Measurements from ENCODE around the gene DNAI2. TPM values are rescaled to one million over a fixed set of nuclear protein-coding genes. Genes with fewer than 3 reads are reported as not detected.

Gene DNAI2
- polyA plus RNA-seq, 1 of the 3 experiments (the other 2 are of a cell fraction): not detected

DNA sequence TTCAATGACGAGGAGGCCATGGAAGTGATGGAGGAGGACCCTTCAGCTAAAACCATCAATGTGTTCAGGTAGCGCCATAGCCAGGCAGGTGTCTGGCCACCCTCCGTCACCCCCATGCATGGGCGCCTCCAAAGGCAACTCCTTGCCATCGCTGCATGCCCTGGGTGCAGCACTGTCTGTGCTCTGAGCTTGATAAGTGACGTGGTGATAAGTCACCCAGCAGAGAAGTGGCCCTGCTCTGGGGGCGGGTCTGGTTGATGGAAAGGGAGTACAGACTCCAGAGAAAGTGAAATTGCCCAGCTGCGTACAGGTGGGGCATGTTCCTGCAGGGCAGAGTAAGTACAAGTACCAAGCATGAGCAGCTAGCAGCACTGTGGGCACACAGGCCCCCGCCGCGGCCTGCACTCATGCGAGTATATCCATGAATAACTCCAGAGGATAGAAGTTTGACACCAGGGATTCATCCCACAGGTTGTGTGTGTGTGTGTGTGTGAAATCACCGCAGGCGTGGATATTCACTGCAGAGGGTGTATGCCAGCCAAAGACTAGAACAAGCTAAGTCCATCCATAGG is 13.1 kb downstream of the DNAI2 start (continued):
- TF ChIP-seq, protein P1, sequence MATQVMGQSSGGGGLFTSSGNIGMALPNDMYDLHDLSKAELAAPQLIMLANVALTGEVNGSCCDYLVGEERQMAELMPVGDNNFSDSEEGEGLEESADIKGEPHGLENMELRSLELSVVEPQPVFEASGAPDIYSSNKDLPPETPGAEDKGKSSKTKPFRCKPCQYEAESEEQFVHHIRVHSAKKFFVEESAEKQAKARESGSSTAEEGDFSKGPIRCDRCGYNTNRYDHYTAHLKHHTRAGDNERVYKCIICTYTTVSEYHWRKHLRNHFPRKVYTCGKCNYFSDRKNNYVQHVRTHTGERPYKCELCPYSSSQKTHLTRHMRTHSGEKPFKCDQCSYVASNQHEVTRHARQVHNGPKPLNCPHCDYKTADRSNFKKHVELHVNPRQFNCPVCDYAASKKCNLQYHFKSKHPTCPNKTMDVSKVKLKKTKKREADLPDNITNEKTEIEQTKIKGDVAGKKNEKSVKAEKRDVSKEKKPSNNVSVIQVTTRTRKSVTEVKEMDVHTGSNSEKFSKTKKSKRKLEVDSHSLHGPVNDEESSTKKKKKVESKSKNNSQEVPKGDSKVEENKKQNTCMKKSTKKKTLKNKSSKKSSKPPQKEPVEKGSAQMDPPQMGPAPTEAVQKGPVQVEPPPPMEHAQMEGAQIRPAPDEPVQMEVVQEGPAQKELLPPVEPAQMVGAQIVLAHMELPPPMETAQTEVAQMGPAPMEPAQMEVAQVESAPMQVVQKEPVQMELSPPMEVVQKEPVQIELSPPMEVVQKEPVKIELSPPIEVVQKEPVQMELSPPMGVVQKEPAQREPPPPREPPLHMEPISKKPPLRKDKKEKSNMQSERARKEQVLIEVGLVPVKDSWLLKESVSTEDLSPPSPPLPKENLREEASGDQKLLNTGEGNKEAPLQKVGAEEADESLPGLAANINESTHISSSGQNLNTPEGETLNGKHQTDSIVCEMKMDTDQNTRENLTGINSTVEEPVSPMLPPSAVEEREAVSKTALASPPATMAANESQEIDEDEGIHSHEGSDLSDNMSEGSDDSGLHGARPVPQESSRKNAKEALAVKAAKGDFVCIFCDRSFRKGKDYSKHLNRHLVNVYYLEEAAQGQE (IDR thresholded peaks at IDR 0.05; ENCODE audit: low read depth, low read length): no peak
- TF ChIP-seq EZH2phosphoT487 (IDR thresholded peaks at IDR 0.05; ENCODE audit: borderline replicate concordance, low read depth) (no peak), POLR2AphosphoS5 (IDR thresholded peaks at IDR 0.05; ENCODE audit: low read depth, low read length) (no peak)
- TF ChIP-seq, protein P2, sequence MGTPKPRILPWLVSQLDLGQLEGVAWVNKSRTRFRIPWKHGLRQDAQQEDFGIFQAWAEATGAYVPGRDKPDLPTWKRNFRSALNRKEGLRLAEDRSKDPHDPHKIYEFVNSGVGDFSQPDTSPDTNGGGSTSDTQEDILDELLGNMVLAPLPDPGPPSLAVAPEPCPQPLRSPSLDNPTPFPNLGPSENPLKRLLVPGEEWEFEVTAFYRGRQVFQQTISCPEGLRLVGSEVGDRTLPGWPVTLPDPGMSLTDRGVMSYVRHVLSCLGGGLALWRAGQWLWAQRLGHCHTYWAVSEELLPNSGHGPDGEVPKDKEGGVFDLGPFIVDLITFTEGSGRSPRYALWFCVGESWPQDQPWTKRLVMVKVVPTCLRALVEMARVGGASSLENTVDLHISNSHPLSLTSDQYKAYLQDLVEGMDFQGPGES (IDR thresholded peaks at IDR 0.05; ENCODE audit: low read depth, low read length): no peak

DNA sequence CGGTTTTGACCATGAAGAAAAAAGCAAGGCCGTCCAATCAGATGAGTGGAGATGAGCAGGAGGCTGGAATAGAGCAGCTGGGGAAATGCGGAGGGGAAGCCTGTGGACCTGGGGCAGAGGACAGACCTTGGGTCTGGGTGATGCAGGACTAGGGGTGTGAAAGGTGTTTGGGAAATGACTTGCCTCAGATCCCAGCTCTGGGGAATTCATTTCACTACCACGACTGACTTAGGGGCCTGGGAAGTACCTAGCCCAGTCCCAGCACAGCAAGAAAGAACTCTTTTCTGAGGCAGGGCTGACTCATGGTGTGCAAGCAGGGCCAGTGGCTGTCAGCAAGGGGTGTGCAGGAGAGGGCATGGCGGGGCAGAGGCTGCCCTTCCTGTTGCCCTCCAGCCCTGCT is 14.8 kb downstream of the DNAI2 start:
- Histone ChIP-seq H3K9ac (no peak overlapping the region), H3F3A (replicated peaks; ENCODE audit: insufficient read depth) (no peaks in the 10 kb centered on the region), H3K27me3 (ENCODE audit: insufficient read depth) (no peaks in the 10 kb centered on the region), H2AFZ (ENCODE audit: low read depth) (no peak overlapping the region), H3K4me2 (no peak overlapping the region), H3K36me3 (replicated peaks in 1 of 2; ENCODE audit: control insufficient read depth in 1 of 2, insufficient read depth in 2 of 2, low read length in 1 of 2) (no peaks in the 10 kb centered on the region), H3K9me2 (no peaks in the 10 kb centered on the region), H4K20me1 (ENCODE audit: insufficient read depth) (no peaks in the 10 kb centered on the region), H3K27ac (ENCODE audit: low read depth in 2 of 2, low read length in 1 of 2) (no peak overlapping the region), H3K9me3 (no peaks in the 10 kb centered on the region), H3K79me2 (ENCODE audit: insufficient read depth) (no peaks in the 10 kb centered on the region), H3K4me3 (ENCODE audit: low read depth in 2 of 2, low read length in 1 of 2) (no peak overlapping the region), H3K4me1 (ENCODE audit: control insufficient read depth in 1 of 2, insufficient read depth in 2 of 2, low read depth in 1 of 2, low read length in 1 of 2) (no peaks in the 10 kb centered on the region)
- WGBS (ENCODE audit: low lambda C conversion rate): 39% methylated on average over 5 of the region's 5 CpGs
- TF ChIP-seq EZH2phosphoT487 (IDR thresholded peaks at IDR 0.05; ENCODE audit: borderline replicate concordance, low read depth) (no peak), SIN3A (IDR thresholded peaks at IDR 0.05; ENCODE audit: borderline replicate concordance, low read depth, low read length) (no peak)
- CTCF ChIA-PET: interaction anchor here (0.7 to 9.6 kb wide), 3 partner anchors 9 to 421 kb away, joined by 3 to 93 read pairs (median 4); no protein-coding TSS in a partner anchor
- POLR2A ChIA-PET: no interaction called here
- no peak for DNase-seq

DNA sequence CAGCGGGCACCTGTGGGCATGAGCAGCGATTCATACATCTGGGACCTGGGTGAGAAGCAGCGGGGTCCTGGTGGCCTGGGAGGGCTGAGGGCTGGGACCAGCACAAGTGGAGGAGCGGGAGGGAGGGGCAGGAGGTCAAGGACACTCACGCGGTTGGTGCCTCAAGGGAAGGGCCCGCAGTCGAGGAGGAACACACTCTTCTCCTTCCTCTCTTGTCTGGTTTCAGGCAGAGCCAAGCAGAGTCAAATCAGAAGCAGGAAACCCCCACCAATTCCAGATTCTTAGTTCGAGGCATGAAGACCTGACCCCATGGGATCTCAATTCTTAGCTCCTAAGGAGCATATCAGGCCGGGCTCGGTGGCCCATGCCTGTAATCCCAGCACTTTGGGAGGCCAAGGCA is 15.7 kb downstream of the DNAI2 start:
- no peak overlapping the region for H2AFZ ChIP-seq (ENCODE audit: low read depth)
- no peak overlapping the region for H3K9ac ChIP-seq
- H3K4me3 ChIP-seq (ENCODE audit: low read depth in 2 of 2, low read length in 1 of 2): no peak overlapping the region
- ChIA-PET POLR2A (no interaction called here), CTCF (interaction anchor here (0.8 to 9.6 kb wide), 3 partner anchors 8 to 202 kb away, joined by 3 to 93 read pairs (median 4); no protein-coding TSS in a partner anchor)
- 61% methylated on average over 10 of the region's 11 CpGs for WGBS (ENCODE audit: low lambda C conversion rate)
- no peak for DNase-seq
- H3K9me3 ChIP-seq: no peaks in the 10 kb centered on the region
- no peak overlapping the region for H3K4me2 ChIP-seq
- H3K36me3 ChIP-seq (replicated peaks in 1 of 2; ENCODE audit: control insufficient read depth in 1 of 2, insufficient read depth in 2 of 2, low read length in 1 of 2): no peaks in the 10 kb centered on the region
- H3F3A ChIP-seq (replicated peaks; ENCODE audit: insufficient read depth): no peaks in the 10 kb centered on the region
- TF ChIP-seq, protein P3, sequence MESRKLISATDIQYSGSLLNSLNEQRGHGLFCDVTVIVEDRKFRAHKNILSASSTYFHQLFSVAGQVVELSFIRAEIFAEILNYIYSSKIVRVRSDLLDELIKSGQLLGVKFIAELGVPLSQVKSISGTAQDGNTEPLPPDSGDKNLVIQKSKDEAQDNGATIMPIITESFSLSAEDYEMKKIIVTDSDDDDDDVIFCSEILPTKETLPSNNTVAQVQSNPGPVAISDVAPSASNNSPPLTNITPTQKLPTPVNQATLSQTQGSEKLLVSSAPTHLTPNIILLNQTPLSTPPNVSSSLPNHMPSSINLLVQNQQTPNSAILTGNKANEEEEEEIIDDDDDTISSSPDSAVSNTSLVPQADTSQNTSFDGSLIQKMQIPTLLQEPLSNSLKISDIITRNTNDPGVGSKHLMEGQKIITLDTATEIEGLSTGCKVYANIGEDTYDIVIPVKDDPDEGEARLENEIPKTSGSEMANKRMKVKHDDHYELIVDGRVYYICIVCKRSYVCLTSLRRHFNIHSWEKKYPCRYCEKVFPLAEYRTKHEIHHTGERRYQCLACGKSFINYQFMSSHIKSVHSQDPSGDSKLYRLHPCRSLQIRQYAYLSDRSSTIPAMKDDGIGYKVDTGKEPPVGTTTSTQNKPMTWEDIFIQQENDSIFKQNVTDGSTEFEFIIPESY (IDR thresholded peaks at IDR 0.05; ENCODE audit: borderline replicate concordance, low read depth): no peak
- TF ChIP-seq RAD21 (IDR thresholded peaks at IDR 0.05; ENCODE audit: low read length): no peak
- no peak for TF ChIP-seq NFIC (IDR thresholded peaks at IDR 0.05; ENCODE audit: borderline replicate concordance)
- TF ChIP-seq, protein P4, sequence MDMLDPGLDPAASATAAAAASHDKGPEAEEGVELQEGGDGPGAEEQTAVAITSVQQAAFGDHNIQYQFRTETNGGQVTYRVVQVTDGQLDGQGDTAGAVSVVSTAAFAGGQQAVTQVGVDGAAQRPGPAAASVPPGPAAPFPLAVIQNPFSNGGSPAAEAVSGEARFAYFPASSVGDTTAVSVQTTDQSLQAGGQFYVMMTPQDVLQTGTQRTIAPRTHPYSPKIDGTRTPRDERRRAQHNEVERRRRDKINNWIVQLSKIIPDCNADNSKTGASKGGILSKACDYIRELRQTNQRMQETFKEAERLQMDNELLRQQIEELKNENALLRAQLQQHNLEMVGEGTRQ (IDR thresholded peaks at IDR 0.05; ENCODE audit: borderline replicate concordance, low read depth, low read length): no peak
- TF ChIP-seq, protein P5, sequence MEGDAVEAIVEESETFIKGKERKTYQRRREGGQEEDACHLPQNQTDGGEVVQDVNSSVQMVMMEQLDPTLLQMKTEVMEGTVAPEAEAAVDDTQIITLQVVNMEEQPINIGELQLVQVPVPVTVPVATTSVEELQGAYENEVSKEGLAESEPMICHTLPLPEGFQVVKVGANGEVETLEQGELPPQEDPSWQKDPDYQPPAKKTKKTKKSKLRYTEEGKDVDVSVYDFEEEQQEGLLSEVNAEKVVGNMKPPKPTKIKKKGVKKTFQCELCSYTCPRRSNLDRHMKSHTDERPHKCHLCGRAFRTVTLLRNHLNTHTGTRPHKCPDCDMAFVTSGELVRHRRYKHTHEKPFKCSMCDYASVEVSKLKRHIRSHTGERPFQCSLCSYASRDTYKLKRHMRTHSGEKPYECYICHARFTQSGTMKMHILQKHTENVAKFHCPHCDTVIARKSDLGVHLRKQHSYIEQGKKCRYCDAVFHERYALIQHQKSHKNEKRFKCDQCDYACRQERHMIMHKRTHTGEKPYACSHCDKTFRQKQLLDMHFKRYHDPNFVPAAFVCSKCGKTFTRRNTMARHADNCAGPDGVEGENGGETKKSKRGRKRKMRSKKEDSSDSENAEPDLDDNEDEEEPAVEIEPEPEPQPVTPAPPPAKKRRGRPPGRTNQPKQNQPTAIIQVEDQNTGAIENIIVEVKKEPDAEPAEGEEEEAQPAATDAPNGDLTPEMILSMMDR (IDR thresholded peaks at IDR 0.05): no peak
- TF ChIP-seq SIN3A (IDR thresholded peaks at IDR 0.05; ENCODE audit: borderline replicate concordance, low read depth, low read length): no peak
- H4K20me1 ChIP-seq (ENCODE audit: insufficient read depth): no peaks in the 10 kb centered on the region
- no peaks in the 10 kb centered on the region for H3K79me2 ChIP-seq (ENCODE audit: insufficient read depth)
- H3K27me3 ChIP-seq (ENCODE audit: insufficient read depth): no peaks in the 10 kb centered on the region
- H3K9me2 ChIP-seq: no peaks in the 10 kb centered on the region
- no peak overlapping the region for H3K27ac ChIP-seq (ENCODE audit: low read depth in 2 of 2, low read length in 1 of 2)
- no peaks in the 10 kb centered on the region for H3K4me1 ChIP-seq (ENCODE audit: control insufficient read depth in 1 of 2, insufficient read depth in 2 of 2, low read depth in 1 of 2, low read length in 1 of 2)

All from SK-N-SH (cell line).